ENCODE measurements around the gene SNHG17. TPM values are rescaled to one million over a fixed set of nuclear protein-coding genes. Genes with fewer than 3 reads are reported as not detected.
A peak's percentile ranks its signal among the peaks of the same experiment; 100 is the strongest.
"Not testable (repeated sequence)": the region's sequence is repeated elsewhere in the genome, so short reads cannot be mapped to it uniquely, and the experiment has no call there.

Gene SNHG17
- total RNA-seq, 4 donors from 2014 or later = 13.3 to 38.4 (median 18.7) TPM

DNA sequence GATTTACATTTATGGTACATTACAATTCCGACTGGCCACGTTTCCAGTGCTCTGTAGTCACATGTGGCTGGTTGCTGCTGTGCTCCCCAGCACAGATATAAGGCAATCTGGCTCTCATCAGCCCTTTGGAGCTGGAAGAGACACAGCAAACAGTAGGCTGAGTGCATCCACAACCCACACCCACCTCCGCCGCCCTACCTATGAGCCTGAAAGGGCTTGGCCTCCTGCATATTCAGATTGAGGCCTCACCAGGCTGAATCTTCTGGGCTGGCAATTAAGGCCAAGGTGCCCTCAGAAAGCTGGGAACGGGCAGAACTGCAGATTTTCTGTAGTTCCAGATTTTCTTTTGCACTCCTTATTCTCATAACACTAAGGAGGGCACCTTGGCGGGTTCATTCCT lies 2.7 kb upstream of the SNHG17 start:
- intact Hi-C loops (cut with DNase I) = no loop called here
- 79 to 87% methylated on average over 6 of the region's 6 CpGs for WGBS, 2 donors
- H3K27me3 ChIP-seq = no peaks in the 10 kb centered on the region
- DNase-seq = no peak
- no peak overlapping the region for H3K4me3 ChIP-seq (replicated peaks in 1 of 3)
- H3K36me3 ChIP-seq = peaks cover 1 to 3% of the 10 kb centered on the region in 2 donors
- H3K27ac ChIP-seq = no peak overlapping the region
- TF ChIP-seq, protein P1, sequence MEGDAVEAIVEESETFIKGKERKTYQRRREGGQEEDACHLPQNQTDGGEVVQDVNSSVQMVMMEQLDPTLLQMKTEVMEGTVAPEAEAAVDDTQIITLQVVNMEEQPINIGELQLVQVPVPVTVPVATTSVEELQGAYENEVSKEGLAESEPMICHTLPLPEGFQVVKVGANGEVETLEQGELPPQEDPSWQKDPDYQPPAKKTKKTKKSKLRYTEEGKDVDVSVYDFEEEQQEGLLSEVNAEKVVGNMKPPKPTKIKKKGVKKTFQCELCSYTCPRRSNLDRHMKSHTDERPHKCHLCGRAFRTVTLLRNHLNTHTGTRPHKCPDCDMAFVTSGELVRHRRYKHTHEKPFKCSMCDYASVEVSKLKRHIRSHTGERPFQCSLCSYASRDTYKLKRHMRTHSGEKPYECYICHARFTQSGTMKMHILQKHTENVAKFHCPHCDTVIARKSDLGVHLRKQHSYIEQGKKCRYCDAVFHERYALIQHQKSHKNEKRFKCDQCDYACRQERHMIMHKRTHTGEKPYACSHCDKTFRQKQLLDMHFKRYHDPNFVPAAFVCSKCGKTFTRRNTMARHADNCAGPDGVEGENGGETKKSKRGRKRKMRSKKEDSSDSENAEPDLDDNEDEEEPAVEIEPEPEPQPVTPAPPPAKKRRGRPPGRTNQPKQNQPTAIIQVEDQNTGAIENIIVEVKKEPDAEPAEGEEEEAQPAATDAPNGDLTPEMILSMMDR (IDR thresholded peaks at IDR 0.05) = no peak
- TF ChIP-seq POLR2A (IDR thresholded peaks at IDR 0.05) = no peak
- no peaks in the 10 kb centered on the region for H3K9me3 ChIP-seq
- H3K4me1 ChIP-seq = peaks cover 0 to 11% of the 10 kb centered on the region in 2 donors

GRCh38 chr20:38435555-38435939 lies 419 bp upstream of the SNHG17 start:
- Histone ChIP-seq H3K4me3 (replicated peaks in 1 of 3) (no peak overlapping the region), H3K4me1 (peaks cover 0 to 11% of the 10 kb centered on the region in 2 donors), H3K27ac (no peak overlapping the region), H3K9me3 (no peaks in the 10 kb centered on the region), H3K36me3 (peaks cover 21 to 23% of the 10 kb centered on the region in 2 donors), H3K27me3 (no peaks in the 10 kb centered on the region)
- WGBS, 2 donors = 56 to 69% methylated on average over 6 of the region's 6 CpGs
- TF ChIP-seq, protein P1 (IDR thresholded peaks at IDR 0.05) = no peak
- TF ChIP-seq POLR2A (IDR thresholded peaks at IDR 0.05) = no peak
- no peak for DNase-seq
- intact Hi-C loops (cut with DNase I) = no loop called here

DNA sequence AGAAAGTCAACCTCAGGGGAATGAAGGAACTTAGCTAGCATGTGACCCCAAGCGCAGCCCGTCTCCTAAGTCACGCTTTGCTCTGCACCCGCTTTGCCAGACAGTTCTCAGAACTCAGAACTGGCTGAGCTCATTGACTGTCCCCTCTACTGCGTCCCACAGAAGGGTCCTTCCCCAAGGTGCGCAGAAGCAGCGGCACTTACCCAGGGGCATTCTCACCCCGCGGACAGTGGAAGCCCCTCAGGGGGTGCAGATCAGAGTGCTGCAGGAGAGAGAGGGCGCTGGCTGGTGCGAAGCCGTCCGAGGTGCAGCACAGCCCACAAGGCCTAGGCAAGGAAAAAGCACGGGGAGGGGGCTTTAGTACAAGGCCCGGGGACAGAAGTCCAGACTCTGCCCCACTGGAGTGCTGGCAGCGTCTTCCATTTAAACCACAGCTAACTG lies 807 bp downstream of the SNHG17 start:
- no peaks in the 10 kb centered on the region for H3K27me3 ChIP-seq
- H3K4me1 ChIP-seq = peaks cover 0 to 11% of the 10 kb centered on the region in 2 donors
- intact Hi-C loops (cut with DNase I) = no loop called here
- DNase-seq = peak; percentile 6 to 12
- WGBS, 2 donors = 20 to 27% methylated on average over 11 to 14 of the region's 16 CpGs
- peak overlapping the region; percentile 50 to 80 (median 74) for H3K27ac ChIP-seq
- TF ChIP-seq POLR2A (IDR thresholded peaks at IDR 0.05) = no peak
- TF ChIP-seq, protein P1 (IDR thresholded peaks at IDR 0.05) = no peak
- no peaks in the 10 kb centered on the region for H3K9me3 ChIP-seq
- peak overlapping the region; percentile 6 to 77 (median 75) for H3K4me3 ChIP-seq (replicated peaks in 1 of 3)
- H3K36me3 ChIP-seq = peaks cover 33 to 34% of the 10 kb centered on the region in 2 donors

GRCh38 chr20:38433304-38433972 lies 1.7 kb downstream of the SNHG17 start:
- no peak overlapping the region for H3K27ac ChIP-seq
- H3K9me3 ChIP-seq = no peaks in the 10 kb centered on the region
- TF ChIP-seq POLR2A (IDR thresholded peaks at IDR 0.05) = no peak
- TF ChIP-seq, protein P1 (IDR thresholded peaks at IDR 0.05) = no peak
- WGBS, 2 donors = 92 to 98% methylated on average over 9 of the region's 9 CpGs
- peaks cover 0 to 11% of the 10 kb centered on the region in 2 donors for H3K4me1 ChIP-seq
- no peak overlapping the region for H3K4me3 ChIP-seq (replicated peaks in 1 of 3)
- intact Hi-C loops (cut with DNase I) = no loop called here
- DNase-seq = no peak
- H3K36me3 ChIP-seq = peaks cover 40 to 42% of the 10 kb centered on the region in 2 donors
- no peaks in the 10 kb centered on the region for H3K27me3 ChIP-seq

- H3K27me3 ChIP-seq; DNase-seq; intact Hi-C loops (cut with DNase I); H3K4me3 ChIP-seq (replicated peaks in 1 of 3); H3K9me3 ChIP-seq; H3K27ac ChIP-seq: not testable (repeated sequence)
- Histone ChIP-seq H3K36me3 (peaks cover 45 to 48% of the 10 kb centered on the region in 2 donors), H3K4me1 (peaks cover 0 to 11% of the 10 kb centered on the region in 2 donors)
- WGBS, 2 donors = 91 to 93% methylated on average over 5 of the region's 5 CpGs
These were observed 2.3 kb downstream of the SNHG17 start for GRCh38 chr20:38432870-38433269.

All from thyroid gland (tissue), 4 donors.